AG09309 (cell line): Measurements from ENCODE around the gene KCMF1.

ENCODE experiments used
- DNase-seq: peaks from one replicate; pipeline ENCODE4 v3.0.0-alpha.2; 2010; ENCODE audit warnings: low read depth
- H3K4me3 ChIP-seq: 2 replicates; pipeline ENCODE4 v1.5.1; 2011; ENCODE audit warnings: mild to moderate bottlenecking, low read depth, low read length, moderate library complexity; ENCODE audit not compliant: control insufficient read depth
- TF ChIP-seq, protein P1 (sequence below): IDR thresholded peaks from 2 replicates; pipeline ENCODE4 v1.5.1; 2011; ENCODE audit warnings: mild to moderate bottlenecking, low read depth, low read length, inconsistent platforms; ENCODE audit not compliant: insufficient read depth, control insufficient read depth; ENCODE audit errors: missing control alignments

The KCMF1 gene

DNA sequence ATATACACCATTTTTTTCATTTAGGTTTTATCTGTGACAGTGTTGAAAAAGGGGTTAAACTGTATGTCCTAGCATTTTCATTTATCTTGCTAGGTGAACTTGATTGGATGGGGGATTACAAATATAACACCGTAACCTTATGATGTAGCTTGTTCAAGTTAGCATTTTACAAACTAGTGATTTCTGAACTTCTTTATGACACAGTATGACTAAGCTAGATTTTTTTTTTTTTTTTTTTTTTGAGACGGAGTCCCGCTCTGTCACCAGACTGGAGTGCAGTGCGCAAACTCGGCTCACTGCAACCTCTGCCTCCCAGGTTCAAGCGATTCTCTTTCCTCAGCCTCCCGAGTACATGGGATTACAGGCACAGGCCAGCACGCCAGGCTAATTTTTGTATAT, 47.1 kb downstream of the KCMF1 start:
- TF ChIP-seq, protein P1, sequence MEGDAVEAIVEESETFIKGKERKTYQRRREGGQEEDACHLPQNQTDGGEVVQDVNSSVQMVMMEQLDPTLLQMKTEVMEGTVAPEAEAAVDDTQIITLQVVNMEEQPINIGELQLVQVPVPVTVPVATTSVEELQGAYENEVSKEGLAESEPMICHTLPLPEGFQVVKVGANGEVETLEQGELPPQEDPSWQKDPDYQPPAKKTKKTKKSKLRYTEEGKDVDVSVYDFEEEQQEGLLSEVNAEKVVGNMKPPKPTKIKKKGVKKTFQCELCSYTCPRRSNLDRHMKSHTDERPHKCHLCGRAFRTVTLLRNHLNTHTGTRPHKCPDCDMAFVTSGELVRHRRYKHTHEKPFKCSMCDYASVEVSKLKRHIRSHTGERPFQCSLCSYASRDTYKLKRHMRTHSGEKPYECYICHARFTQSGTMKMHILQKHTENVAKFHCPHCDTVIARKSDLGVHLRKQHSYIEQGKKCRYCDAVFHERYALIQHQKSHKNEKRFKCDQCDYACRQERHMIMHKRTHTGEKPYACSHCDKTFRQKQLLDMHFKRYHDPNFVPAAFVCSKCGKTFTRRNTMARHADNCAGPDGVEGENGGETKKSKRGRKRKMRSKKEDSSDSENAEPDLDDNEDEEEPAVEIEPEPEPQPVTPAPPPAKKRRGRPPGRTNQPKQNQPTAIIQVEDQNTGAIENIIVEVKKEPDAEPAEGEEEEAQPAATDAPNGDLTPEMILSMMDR = no peak
- no peak overlapping the region for H3K4me3 ChIP-seq
- DNase-seq = no peak

DNA sequence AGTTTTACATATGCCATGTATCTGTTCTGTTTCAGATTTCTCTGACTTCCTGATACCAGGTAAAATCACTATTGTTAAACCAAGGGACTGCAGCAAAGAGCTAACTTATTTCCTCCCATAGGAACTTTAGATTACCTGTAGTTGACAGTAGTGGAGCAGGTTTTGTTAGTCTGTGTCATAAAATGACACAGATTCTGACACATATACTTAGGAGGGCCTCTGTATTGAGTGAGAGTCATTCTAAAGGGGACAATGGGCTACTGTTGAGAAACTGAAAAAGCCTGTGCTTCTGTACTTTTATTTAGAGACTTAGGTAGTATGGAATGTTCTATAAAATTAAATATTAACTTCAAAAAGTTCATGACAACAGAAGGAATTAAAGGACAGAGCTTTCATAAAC, 48.2 kb downstream of the KCMF1 start:
- no peak overlapping the region for H3K4me3 ChIP-seq
- no peak for DNase-seq
- TF ChIP-seq, protein P1 = no peak

DNA sequence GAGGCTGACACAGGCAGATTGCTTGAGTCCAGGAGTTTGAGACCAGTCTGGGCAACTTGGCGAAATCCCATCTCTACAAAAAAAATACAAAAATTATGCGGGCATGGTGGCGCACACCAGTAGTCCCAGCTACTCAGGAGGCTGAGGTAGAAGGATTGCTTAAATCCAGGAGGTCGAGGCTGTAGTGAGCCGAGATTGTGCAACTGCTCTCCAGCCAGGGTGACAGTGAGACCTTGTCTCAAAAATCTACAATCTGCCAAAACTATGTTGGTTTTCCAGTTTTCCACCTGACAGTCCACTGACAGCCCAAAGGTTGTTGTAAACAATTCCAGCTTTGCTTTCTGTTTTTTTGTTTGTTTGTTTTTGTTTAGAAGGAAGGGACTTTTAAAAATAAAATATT, 51.3 kb downstream of the KCMF1 start:
- no peak overlapping the region for H3K4me3 ChIP-seq
- TF ChIP-seq, protein P1 = no peak
- no peak for DNase-seq

DNA sequence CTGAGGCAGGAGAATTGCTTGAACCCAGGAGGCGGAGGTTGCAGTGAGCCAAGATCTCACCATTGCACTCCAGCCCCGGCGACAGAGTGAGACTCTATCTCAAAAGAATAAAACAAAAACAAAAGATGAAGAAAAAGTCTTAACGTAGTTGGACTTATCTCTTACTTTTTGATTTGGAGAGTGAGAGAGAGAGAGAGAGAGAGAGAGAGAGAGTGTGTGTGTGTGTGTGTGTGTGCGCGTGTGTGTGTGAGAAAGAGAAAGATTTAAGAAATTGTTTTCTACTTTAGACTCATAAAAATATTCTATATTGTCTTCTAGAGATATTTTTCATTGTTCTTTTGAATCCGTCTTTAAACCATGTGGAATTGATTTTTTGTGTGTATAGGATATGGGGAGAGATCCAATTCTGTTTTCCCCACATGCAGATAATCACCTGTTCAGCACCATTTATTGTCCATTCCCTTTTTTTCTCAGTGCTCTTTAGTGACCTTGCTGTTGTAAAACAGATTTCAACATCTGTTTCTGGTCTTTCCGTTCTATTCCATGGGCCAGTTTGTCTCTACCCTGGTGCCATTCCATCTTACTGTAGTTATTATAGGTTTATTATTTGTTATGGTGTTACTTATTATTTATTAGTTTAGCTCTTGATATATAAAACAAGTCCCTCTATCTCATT, 53.5 kb downstream of the KCMF1 start:
- no peak for DNase-seq
- no peak overlapping the region for H3K4me3 ChIP-seq
- TF ChIP-seq, protein P1 = no peak

DNA sequence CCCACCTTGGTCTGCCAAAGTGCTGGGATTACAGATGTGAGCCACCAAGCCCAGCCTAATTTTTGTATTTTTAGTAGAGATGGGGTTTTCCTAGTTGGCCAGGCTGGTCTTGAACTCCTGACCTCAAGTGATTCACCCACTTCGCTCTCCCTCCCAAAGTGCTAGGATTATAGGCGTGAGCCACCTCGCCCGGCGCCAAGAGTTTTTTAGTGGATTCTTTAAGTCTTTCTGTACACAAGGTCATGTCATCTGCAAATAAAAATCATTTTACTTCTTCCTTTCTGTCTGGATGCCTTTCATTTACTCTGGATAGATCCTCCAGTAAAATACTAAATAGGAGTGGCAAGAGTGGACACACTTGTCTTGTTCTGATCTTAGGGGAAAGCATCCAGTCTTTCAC, 61.7 kb downstream of the KCMF1 start:
- no peak for DNase-seq
- no peak overlapping the region for H3K4me3 ChIP-seq
- TF ChIP-seq, protein P1 = no peak

DNA sequence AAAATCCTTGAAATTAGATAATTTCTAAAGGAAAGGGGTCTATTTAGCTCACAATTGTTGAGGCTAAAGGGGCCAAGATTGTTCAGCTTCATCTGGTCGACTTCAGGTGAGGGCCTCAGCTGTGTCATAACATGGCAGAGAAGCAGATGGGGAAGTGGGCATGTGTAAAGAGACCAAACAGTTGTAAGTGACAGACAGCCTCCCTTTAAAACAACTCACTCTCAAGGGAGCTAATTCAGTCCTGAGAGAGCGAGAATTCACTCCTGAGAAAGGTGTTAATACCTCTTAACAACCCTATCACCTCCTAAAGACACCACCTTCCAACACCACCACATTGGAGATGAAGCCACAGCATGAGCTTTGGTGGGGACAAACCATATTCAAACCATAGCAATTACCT, 62.4 kb downstream of the KCMF1 start:
- H3K4me3 ChIP-seq = no peak overlapping the region
- DNase-seq = no peak
- TF ChIP-seq, protein P1 = no peak
